ENCODE measurements around the gene KRTAP3-3.

GRCh38 chr17:41004397-41004796 lies 10.4 kb upstream of the KRTAP3-3 start:
- TF ChIP-seq YY1 (IDR thresholded peaks at IDR 0.05; ENCODE audit: insufficient read depth, insufficient read length) (no peak), SUZ12 (IDR thresholded peaks at IDR 0.05; ENCODE audit: extremely low read depth, insufficient read depth, insufficient read length) (no peak)
